Measurements from ENCODE around the gene GPR82. TPM values are rescaled to one million over a fixed set of nuclear protein-coding genes. Genes with fewer than 3 reads are reported as not detected.

GPR82 gene
- total RNA-seq, 1 donor = not detected

DNA sequence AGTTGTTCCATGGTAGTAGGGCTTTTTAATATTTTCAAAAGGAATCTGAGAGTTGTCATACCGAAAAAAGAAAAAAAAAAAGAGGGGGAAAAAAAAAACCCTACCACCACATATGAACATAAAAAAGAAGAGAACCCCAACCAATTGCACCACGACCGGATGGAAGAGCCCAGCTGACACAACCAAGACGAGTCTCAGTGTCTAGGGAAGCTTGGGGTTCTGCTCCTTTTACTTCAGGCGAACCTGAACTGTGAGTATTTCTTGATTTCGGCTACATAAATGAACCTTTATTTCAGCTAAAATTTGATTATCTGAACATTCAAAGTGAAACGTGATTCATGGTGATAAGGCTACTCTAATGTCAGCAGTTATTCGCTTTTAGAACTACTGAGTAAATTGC is 35.1 kb upstream of the GPR82 start, which contains the start of gene GPR34:
Gene GPR34, plus strand, starts transcription at position 139 of the 400 bp plus-strand sequence. CDS start 6,661 bp downstream, outside the sequence.
- no peak within 1 kb of the TSS for H3K4me3 ChIP-seq (ENCODE audit: low read depth, low read length)
- no peak for DNase-seq (ENCODE audit: low read depth)
- TF ChIP-seq, protein P1, sequence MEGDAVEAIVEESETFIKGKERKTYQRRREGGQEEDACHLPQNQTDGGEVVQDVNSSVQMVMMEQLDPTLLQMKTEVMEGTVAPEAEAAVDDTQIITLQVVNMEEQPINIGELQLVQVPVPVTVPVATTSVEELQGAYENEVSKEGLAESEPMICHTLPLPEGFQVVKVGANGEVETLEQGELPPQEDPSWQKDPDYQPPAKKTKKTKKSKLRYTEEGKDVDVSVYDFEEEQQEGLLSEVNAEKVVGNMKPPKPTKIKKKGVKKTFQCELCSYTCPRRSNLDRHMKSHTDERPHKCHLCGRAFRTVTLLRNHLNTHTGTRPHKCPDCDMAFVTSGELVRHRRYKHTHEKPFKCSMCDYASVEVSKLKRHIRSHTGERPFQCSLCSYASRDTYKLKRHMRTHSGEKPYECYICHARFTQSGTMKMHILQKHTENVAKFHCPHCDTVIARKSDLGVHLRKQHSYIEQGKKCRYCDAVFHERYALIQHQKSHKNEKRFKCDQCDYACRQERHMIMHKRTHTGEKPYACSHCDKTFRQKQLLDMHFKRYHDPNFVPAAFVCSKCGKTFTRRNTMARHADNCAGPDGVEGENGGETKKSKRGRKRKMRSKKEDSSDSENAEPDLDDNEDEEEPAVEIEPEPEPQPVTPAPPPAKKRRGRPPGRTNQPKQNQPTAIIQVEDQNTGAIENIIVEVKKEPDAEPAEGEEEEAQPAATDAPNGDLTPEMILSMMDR (IDR thresholded peaks at IDR 0.05; ENCODE audit: insufficient read depth, low read depth, low read length) = no peak

DNA sequence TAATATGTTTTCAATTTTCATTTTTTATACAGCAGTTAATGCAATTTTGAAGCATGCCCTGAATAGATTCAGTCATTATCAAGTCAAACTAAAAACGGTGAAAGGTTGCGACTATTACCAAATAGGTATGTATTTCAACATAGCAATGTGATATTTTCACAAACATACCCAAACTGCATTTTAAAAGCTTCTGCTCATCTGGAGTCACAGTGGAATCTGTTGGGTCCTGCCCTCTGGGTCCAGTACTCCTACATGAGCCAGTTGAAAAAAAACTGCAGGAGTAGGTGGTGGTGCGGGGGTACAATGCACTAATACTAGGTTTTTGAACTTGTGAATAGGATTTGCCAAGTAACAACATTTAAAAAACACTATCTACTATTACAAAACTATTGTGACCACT is 34.3 kb upstream of the GPR82 start:
- TF ChIP-seq, protein P1 (IDR thresholded peaks at IDR 0.05; ENCODE audit: insufficient read depth, low read depth, low read length) = no peak
- no peak overlapping the region for H3K4me3 ChIP-seq (ENCODE audit: low read depth, low read length)
- peak; percentile 29 for DNase-seq (ENCODE audit: low read depth)

DNA sequence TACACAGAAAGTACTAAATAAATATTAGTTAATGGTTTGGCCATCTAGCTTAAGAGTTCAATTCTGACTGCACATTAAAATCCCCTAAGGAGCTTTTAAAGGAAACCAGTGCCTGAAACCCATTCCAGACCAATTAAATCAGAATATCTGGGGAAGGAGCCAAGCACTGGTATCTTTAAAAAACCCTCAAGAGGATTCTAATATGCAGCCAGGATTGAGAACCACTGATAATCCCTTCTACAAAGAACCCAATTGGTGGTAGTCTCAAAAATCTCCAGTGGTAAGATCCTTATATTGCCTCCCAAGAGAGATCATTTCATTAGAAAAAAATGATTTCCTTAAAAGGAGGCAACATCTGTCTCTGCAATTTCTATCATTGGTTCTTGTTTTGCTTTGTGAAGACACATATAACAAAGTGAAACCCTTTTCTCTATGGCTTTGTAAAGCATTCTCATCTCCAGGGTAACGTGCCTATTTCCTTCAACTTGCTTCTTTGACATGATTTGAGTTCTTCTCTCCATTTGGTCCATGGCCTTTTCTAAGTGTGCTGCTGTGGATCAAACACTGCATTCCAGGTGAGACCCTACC is 31.7 kb upstream of the GPR82 start:
- TF ChIP-seq, protein P1 (IDR thresholded peaks at IDR 0.05; ENCODE audit: insufficient read depth, low read depth, low read length) = no peak
- peak; percentile 49 for DNase-seq (ENCODE audit: low read depth)
- H3K4me3 ChIP-seq (ENCODE audit: low read depth, low read length) = no peak overlapping the region

GRCh38 chrX:41693024-41693423 is 31.0 kb upstream of the GPR82 start:
- H3K4me3 ChIP-seq (ENCODE audit: low read depth, low read length) = no peak overlapping the region
- no peak for DNase-seq (ENCODE audit: low read depth)
- TF ChIP-seq, protein P1 (IDR thresholded peaks at IDR 0.05; ENCODE audit: insufficient read depth, low read depth, low read length) = no peak

DNA sequence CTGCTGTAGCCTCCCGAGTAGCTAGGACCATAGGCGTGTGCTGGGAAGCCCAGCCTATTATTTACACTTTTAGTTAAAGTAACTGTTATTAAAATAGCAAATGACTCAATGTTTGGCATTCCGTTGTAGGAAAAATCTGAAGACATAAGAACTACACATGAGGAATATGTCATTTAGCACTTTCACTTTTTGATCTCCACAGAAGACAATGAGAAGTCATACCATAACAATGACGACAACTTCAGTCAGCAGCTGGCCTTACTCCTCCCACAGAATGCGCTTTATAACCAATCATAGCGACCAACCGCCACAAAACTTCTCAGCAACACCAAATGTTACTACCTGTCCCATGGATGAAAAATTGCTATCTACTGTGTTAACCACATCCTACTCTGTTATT is 28.6 kb upstream of the GPR82 start:
- TF ChIP-seq, protein P1 (IDR thresholded peaks at IDR 0.05; ENCODE audit: insufficient read depth, low read depth, low read length) = no peak
- peak; percentile 34 for DNase-seq (ENCODE audit: low read depth)
- no peak overlapping the region for H3K4me3 ChIP-seq (ENCODE audit: low read depth, low read length)

- no peak for DNase-seq (ENCODE audit: low read depth)
- TF ChIP-seq, protein P1 (IDR thresholded peaks at IDR 0.05; ENCODE audit: insufficient read depth, low read depth, low read length) = no peak
- H3K4me3 ChIP-seq (ENCODE audit: low read depth, low read length) = no peak overlapping the region
Measured at GRCh38 chrX:41703574-41704029, 20.4 kb upstream of the GPR82 start.

- no peak for DNase-seq (ENCODE audit: low read depth)
- TF ChIP-seq, protein P1 (IDR thresholded peaks at IDR 0.05; ENCODE audit: insufficient read depth, low read depth, low read length) = no peak
- no peak overlapping the region for H3K4me3 ChIP-seq (ENCODE audit: low read depth, low read length)
Measured at GRCh38 chrX:41705042-41705441, 18.9 kb upstream of the GPR82 start.
